IMR-90 (cell line): ENCODE measurements around the gene NOG. TPM values are rescaled to one million over a fixed set of nuclear protein-coding genes. Genes with fewer than 3 reads are reported as not detected.

Experiments used
- ATAC-seq: fragments of 200-7000 bp; cut with Tn5 transposase; 2 replicates; pipeline ENCODE4 v1.9.1; 2020; ENCODE audit warnings: low read depth, mild to moderate bottlenecking, moderate library complexity
- BruUV-seq: library from RNA; stranded (reverse); fragments of 400-500 nt; replicated peaks from 2 replicates; lab custom pipeline; 2021; lab: Mats Ljungman, UMichigan
- CTCF ChIA-PET: fragments of 300-600 bp; formaldehyde crosslinking; extraction: SDS; loops from one replicate; lab custom pipeline; 2021; ENCODE audit warnings: antibody characterized with exemption; lab: Yijun Ruan, JAX
- POLR2A ChIA-PET: fragments of 300-600 bp; sonication (Branson Sonifier 250); formaldehyde crosslinking; loops from one replicate; lab custom pipeline; 2022; ENCODE audit warnings: antibody characterized with exemption; ENCODE audit not compliant: unreplicated experiment; lab: Charles Lee
- DNase-seq: peaks from one replicate; pipeline ENCODE4 v3.0.0; 2013
- H2AFZ ChIP-seq: replicated peaks from 2 replicates; pipeline ENCODE3; 2013; ENCODE audit warnings: low read length, mild to moderate bottlenecking; ENCODE audit not compliant: poor library complexity
- H2AK5ac ChIP-seq: 2 replicates; pipeline ENCODE4 v1.6.1; 2013; ENCODE audit warnings: low read depth, low read length, inconsistent platforms
- H2AK9ac ChIP-seq: replicated peaks from 2 replicates; pipeline ENCODE3; 2013; ENCODE audit warnings: mild to moderate bottlenecking, low read depth, low read length, moderate library complexity; ENCODE audit not compliant: poor library complexity
- H2BK120ac ChIP-seq: 2 replicates; pipeline ENCODE4 v1.6.1; 2013; ENCODE audit warnings: low read depth, low read length, inconsistent platforms
- H2BK15ac ChIP-seq: 3 replicates; pipeline ENCODE4 v1.6.1; 2013; ENCODE audit warnings: low read depth, low read length, inconsistent platforms
- H2BK20ac ChIP-seq: 2 replicates; pipeline ENCODE4 v1.6.1; 2013; ENCODE audit warnings: low read depth, mild to moderate bottlenecking, inconsistent platforms, low read length, moderate library complexity
- H2BK5ac ChIP-seq: 2 replicates; pipeline ENCODE4 v1.6.1; 2013; ENCODE audit warnings: mild to moderate bottlenecking, low read depth, low read length, inconsistent platforms; ENCODE audit not compliant: poor library complexity, severe bottlenecking
- H3K14ac ChIP-seq: replicated peaks from 2 replicates; pipeline ENCODE4 v1.6.1; 2013; ENCODE audit warnings: low read depth, low read length, inconsistent platforms
- H3K18ac ChIP-seq: 2 replicates; pipeline ENCODE4 v1.6.1; 2013; ENCODE audit warnings: low read depth, low read length, control low read depth
- H3K23ac ChIP-seq: 2 replicates; pipeline ENCODE4 v1.6.1; 2013; ENCODE audit warnings: low read depth, low read length, inconsistent platforms
- H3K27ac ChIP-seq: 2 replicates; pipeline ENCODE4 v1.5.1; 2013; ENCODE audit warnings: mild to moderate bottlenecking, control low read depth, low read length; ENCODE audit not compliant: insufficient read depth
- H3K27me3 ChIP-seq: 2 replicates; pipeline ENCODE4 v1.6.1; 2013; ENCODE audit warnings: low read length; ENCODE audit not compliant: control insufficient read depth, insufficient read depth
- H3K36me3 ChIP-seq: 2 replicates; pipeline ENCODE4 v1.6.1; 2013; ENCODE audit warnings: low read length, mixed read lengths; ENCODE audit not compliant: control insufficient read depth, insufficient read depth
- H3K4ac ChIP-seq: 2 replicates; pipeline ENCODE4 v1.6.1; 2013; ENCODE audit warnings: low read depth, low read length, inconsistent platforms
- H3K4me1 ChIP-seq: 2 replicates; pipeline ENCODE4 v1.6.1; 2013; ENCODE audit warnings: low read length, mixed read lengths; ENCODE audit not compliant: control insufficient read depth, insufficient read depth
- H3K4me2 ChIP-seq: 2 replicates; pipeline ENCODE4 v1.6.1; 2013; ENCODE audit warnings: low read depth, mild to moderate bottlenecking, control low read depth, low read length, moderate library complexity
- H3K4me3 ChIP-seq: 2 replicates; pipeline ENCODE4 v1.5.1; 2013; ENCODE audit warnings: low read depth, mild to moderate bottlenecking, control low read depth, low read length, moderate library complexity; ENCODE audit not compliant: insufficient read depth
- H3K56ac ChIP-seq: 2 replicates; pipeline ENCODE4 v1.6.1; 2013; ENCODE audit warnings: low read length, inconsistent platforms; ENCODE audit not compliant: insufficient read depth; ENCODE audit errors: extremely low read depth
- H3K79me1 ChIP-seq, 2 experiments: 2 replicates each; pipeline ENCODE4 v1.6.1; 2013; ENCODE audit warnings: low read length in 2 of 2, inconsistent platforms in 1 of 2, low read depth in 1 of 2
- H3K9ac ChIP-seq: 2 replicates; pipeline ENCODE4 v1.6.1; 2013; ENCODE audit warnings: low read depth, low read length, control low read depth
- H3K9me1 ChIP-seq: 2 replicates; pipeline ENCODE4 v1.6.1; 2013; ENCODE audit warnings: low read length, inconsistent platforms; ENCODE audit not compliant: insufficient read depth
- H3K9me3 ChIP-seq: 2 replicates; pipeline ENCODE4 v1.6.1; 2013; ENCODE audit warnings: low read length; ENCODE audit not compliant: control insufficient read depth, insufficient read depth
- H4K20me1 ChIP-seq: 2 replicates; pipeline ENCODE4 v1.6.1; 2013; ENCODE audit warnings: low read length, inconsistent platforms; ENCODE audit not compliant: insufficient read depth
- H4K5ac ChIP-seq: 2 replicates; pipeline ENCODE4 v1.6.1; 2013; ENCODE audit warnings: mild to moderate bottlenecking, low read depth, low read length, control low read depth
- H4K8ac ChIP-seq, 2 experiments: 2 replicates each; pipeline ENCODE4 v1.6.1; 2013; ENCODE audit warnings: low read depth in 2 of 2, low read length in 2 of 2, control low read depth in 1 of 2, inconsistent platforms in 1 of 2
- H4K91ac ChIP-seq: 2 replicates; pipeline ENCODE4 v1.6.1; 2013; ENCODE audit warnings: low read depth, low read length, inconsistent platforms; ENCODE audit not compliant: insufficient read depth
- BHLHE40 ChIP-seq: fragments of 150-350 bp; IDR thresholded peaks from 2 replicates; pipeline ENCODE4 v1.6.1; 2016; ENCODE audit warnings: mild to moderate bottlenecking, low read depth, low read length
- CEBPB ChIP-seq: IDR thresholded peaks from 2 replicates; pipeline ENCODE4 v1.6.1; 2012; ENCODE audit warnings: low read depth, low read length, improper control_type of control experiment
- CHD1 ChIP-seq: IDR thresholded peaks from 2 replicates; pipeline ENCODE4 v1.6.1; 2012; ENCODE audit warnings: low read depth, low read length, improper control_type of control experiment
- FOS ChIP-seq: fragments of 150-350 bp; IDR thresholded peaks from 2 replicates; pipeline ENCODE4 v1.6.1; 2016; ENCODE audit warnings: low read depth, low read length
- MAFK ChIP-seq: IDR thresholded peaks from 2 replicates; pipeline ENCODE4 v1.6.1; 2012; ENCODE audit warnings: low read depth, low read length, improper control_type of control experiment
- MAZ ChIP-seq: IDR thresholded peaks from 2 replicates; pipeline ENCODE4 v1.6.1; 2012; ENCODE audit warnings: low read depth, mild to moderate bottlenecking, low read length, improper control_type of control experiment, moderate library complexity, borderline replicate concordance
- MXI1 ChIP-seq: IDR thresholded peaks from 2 replicates; pipeline ENCODE4 v1.6.1; 2012; ENCODE audit warnings: low read depth, mild to moderate bottlenecking, low read length, moderate library complexity, borderline replicate concordance
- NFE2L2 ChIP-seq: fragments of 150-350 bp; IDR thresholded peaks from 2 replicates; pipeline ENCODE4 v1.6.1; 2016; ENCODE audit warnings: low read depth, mild to moderate bottlenecking, low read length
- POLR2A ChIP-seq: IDR thresholded peaks from 2 replicates; pipeline ENCODE4 v1.6.1; 2012; ENCODE audit warnings: mild to moderate bottlenecking, low read depth, low read length
- RAD21 ChIP-seq: IDR thresholded peaks from 2 replicates; pipeline ENCODE4 v1.6.1; 2012; ENCODE audit warnings: low read length, improper control_type of control experiment
- RCOR1 ChIP-seq: IDR thresholded peaks from 2 replicates; pipeline ENCODE4 v1.6.1; 2012; ENCODE audit warnings: mild to moderate bottlenecking, low read length, improper control_type of control experiment; ENCODE audit not compliant: insufficient replicate concordance
- RFX5 ChIP-seq: IDR thresholded peaks from 2 replicates; pipeline ENCODE4 v1.8.0; 2012; ENCODE audit warnings: low read depth, mild to moderate bottlenecking, low read length, moderate library complexity
- SMC3 ChIP-seq: fragments of 150-350 bp; IDR thresholded peaks from 2 replicates; pipeline ENCODE4 v1.6.1; 2016; ENCODE audit warnings: low read depth, mild to moderate bottlenecking, antibody characterized with exemption, low read length, moderate library complexity
- WGBS, 2 experiments: methylation state at CpG; one replicate each; pipeline versions ENCODE4 v1.1.5 to v1.1.7; 2013; ENCODE audit warnings: missing lambda C conversion rate in 2 of 2; ENCODE audit not compliant: insufficient read length in 1 of 2; ENCODE audit errors: extremely low coverage in 2 of 2; 5-methylcytosine and 5-hydroxymethylcytosine counted together
- dilution Hi-C: fragments of 300-500 bp; cut with HindIII; formaldehyde crosslinking; loops from one replicate; pipeline ENCODE4 v1.14.3; 2018; ENCODE audit warnings: low sequenced_read_pairs; ENCODE audit not compliant: unreplicated experiment
- in situ Hi-C: fragments of 300-500 bp; cut with MboI; formaldehyde crosslinking; loops from 3 replicates; pipeline ENCODE4 v1.14.3; 2019; ENCODE audit warnings: low sequenced_read_pairs, inconsistent platforms, mixed read lengths
- intact Hi-C: fragments of 100-400 bp; cut with micrococcal nuclease; formaldehyde crosslinking; loops from 2 replicates; pipeline ENCODE4 v1.10.0; 2022
- polyA plus RNA-seq, 3 experiments: library from polyadenylated mRNA; depleted of rRNA; stranded (reverse); fragments of >200 nt; gene quantifications; 2 replicates each; pipeline ENCODE4 v1.2.3, GENCODE V29; 2012; ENCODE audit warnings: low replicate concordance in 1 of 3
- total RNA-seq: library from RNA; depleted of rRNA; stranded (reverse); fragments of >200 nt; gene quantifications from 2 replicates; pipeline ENCODE4 v1.2.3, GENCODE V29; 2012
- TF ChIP-seq, protein P1 (sequence below): fragments of 150-350 bp; IDR thresholded peaks from 2 replicates; pipeline ENCODE4 v1.6.1; 2016; ENCODE audit warnings: low read depth, mild to moderate bottlenecking, low read length, moderate library complexity, borderline replicate concordance
- TF ChIP-seq, protein P2 (sequence below): fragments of 150-350 bp; IDR thresholded peaks from 2 replicates; pipeline ENCODE4 v1.6.1; 2017; ENCODE audit warnings: mild to moderate bottlenecking, antibody characterized with exemption, low read length, low read depth
- TF ChIP-seq, protein P3 (sequence below): conservative IDR thresholded peaks from 2 replicates; pipeline ENCODE4 v1.5.1; 2012; ENCODE audit warnings: mild to moderate bottlenecking, low read depth, low read length, improper control_type of control experiment

Gene NOG
- total and polyA plus RNA-seq, 2 of the 4 experiments (the other 2 are of a cell fraction), result 11.7 to 13.1 TPM

GRCh38 chr17:56633681-56634080 is 40.2 kb downstream of the NOG start:
- CTCF ChIA-PET, result no interaction called here
- Histone ChIP-seq H3K27ac (no peak overlapping the region), H3K4me3 (no peak overlapping the region), H2AK9ac (no peak overlapping the region), H3K18ac (no peak overlapping the region), H2AK5ac (no peak overlapping the region), H3K23ac (no peak overlapping the region), H3K4me1 (peaks cover 2% of the 10 kb centered on the region; the same call in 1 of the 2 replicates), H2BK20ac (no peak overlapping the region), H3K56ac (no peak overlapping the region), H3K4ac (no peak overlapping the region), H4K20me1 (no peaks in the 10 kb centered on the region), H3K9ac (no peak overlapping the region), H3K9me3 (no peaks in the 10 kb centered on the region), H4K8ac (no peak overlapping the region), H2BK120ac (no peak overlapping the region), H4K5ac (no peak overlapping the region), H3K79me1 (no peaks in the 10 kb centered on the region), H4K91ac (no peak overlapping the region), H3K4me2 (no peak overlapping the region), H3K27me3 (peaks cover 29% of the 10 kb centered on the region), H3K36me3 (no peaks in the 10 kb centered on the region), H2BK15ac (no peak overlapping the region), H2AFZ (no peak overlapping the region), H3K9me1 (no peaks in the 10 kb centered on the region; the same call in 1 of the 2 replicates), H2BK5ac (no peak overlapping the region), H3K14ac (no peak overlapping the region)
- intact Hi-C loops (no loop called here), in situ Hi-C loops (no loop called here), dilution Hi-C loops (no loop called here)
- ATAC-seq (no peak), DNase-seq (no peak)
- WGBS, 2 experiments, result 40% methylated on average over 1 of the region's 4 CpGs; no CpG with 5 or more reads in 1 of the 2 experiments
- no TSS peak for BruUV-seq
- TF ChIP-seq, protein P1, sequence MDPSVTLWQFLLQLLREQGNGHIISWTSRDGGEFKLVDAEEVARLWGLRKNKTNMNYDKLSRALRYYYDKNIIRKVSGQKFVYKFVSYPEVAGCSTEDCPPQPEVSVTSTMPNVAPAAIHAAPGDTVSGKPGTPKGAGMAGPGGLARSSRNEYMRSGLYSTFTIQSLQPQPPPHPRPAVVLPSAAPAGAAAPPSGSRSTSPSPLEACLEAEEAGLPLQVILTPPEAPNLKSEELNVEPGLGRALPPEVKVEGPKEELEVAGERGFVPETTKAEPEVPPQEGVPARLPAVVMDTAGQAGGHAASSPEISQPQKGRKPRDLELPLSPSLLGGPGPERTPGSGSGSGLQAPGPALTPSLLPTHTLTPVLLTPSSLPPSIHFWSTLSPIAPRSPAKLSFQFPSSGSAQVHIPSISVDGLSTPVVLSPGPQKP, result no peak
- TF ChIP-seq FOS (no peak), CEBPB (no peak), NFE2L2 (no peak), RAD21 (no peak), RCOR1 (no peak), BHLHE40 (no peak), CHD1 (no peak), MAFK (no peak), RFX5 (no peak), POLR2A (no peak), MAZ (no peak), MXI1 (no peak), SMC3 (no peak)
- TF ChIP-seq, protein P2, sequence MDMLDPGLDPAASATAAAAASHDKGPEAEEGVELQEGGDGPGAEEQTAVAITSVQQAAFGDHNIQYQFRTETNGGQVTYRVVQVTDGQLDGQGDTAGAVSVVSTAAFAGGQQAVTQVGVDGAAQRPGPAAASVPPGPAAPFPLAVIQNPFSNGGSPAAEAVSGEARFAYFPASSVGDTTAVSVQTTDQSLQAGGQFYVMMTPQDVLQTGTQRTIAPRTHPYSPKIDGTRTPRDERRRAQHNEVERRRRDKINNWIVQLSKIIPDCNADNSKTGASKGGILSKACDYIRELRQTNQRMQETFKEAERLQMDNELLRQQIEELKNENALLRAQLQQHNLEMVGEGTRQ, result no peak
- TF ChIP-seq, protein P3, sequence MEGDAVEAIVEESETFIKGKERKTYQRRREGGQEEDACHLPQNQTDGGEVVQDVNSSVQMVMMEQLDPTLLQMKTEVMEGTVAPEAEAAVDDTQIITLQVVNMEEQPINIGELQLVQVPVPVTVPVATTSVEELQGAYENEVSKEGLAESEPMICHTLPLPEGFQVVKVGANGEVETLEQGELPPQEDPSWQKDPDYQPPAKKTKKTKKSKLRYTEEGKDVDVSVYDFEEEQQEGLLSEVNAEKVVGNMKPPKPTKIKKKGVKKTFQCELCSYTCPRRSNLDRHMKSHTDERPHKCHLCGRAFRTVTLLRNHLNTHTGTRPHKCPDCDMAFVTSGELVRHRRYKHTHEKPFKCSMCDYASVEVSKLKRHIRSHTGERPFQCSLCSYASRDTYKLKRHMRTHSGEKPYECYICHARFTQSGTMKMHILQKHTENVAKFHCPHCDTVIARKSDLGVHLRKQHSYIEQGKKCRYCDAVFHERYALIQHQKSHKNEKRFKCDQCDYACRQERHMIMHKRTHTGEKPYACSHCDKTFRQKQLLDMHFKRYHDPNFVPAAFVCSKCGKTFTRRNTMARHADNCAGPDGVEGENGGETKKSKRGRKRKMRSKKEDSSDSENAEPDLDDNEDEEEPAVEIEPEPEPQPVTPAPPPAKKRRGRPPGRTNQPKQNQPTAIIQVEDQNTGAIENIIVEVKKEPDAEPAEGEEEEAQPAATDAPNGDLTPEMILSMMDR, result no peak
- POLR2A ChIA-PET, result no interaction called here
